HCT116 (cell line): ENCODE measurements around the gene PRDX2. TPM values are rescaled to one million over a fixed set of nuclear protein-coding genes. Genes with fewer than 3 reads are reported as not detected.

Experiments used
- ATAC-seq: fragments of 200-7000 bp; cut with Tn5 transposase; 2 replicates; pipeline ENCODE4 v1.9.1; 2020; ENCODE audit warnings: mild to moderate bottlenecking, moderate library complexity
- BruUV-seq: library from RNA; stranded (reverse); fragments of 400-500 nt; replicated peaks from 2 replicates; lab custom pipeline; 2021; lab: Mats Ljungman, UMichigan
- CTCF ChIA-PET: fragments of 300-600 bp; sonication (Branson Sonifier 250); formaldehyde crosslinking; loops from one replicate; lab custom pipeline; 2021; ENCODE audit warnings: antibody characterized with exemption; lab: Charles Lee
- POLR2A ChIA-PET: fragments of 300-600, 350-600 bp; sonication (Branson Sonifier 250); formaldehyde crosslinking; loops from one replicate; lab custom pipeline; 2021; ENCODE audit warnings: antibody characterized with exemption; lab: Charles Lee
- RAD21 ChIA-PET, 2 experiments: fragments of 300-600 bp; sonication (Branson Sonifier 250); formaldehyde crosslinking; loops; one replicate each; lab custom pipeline; 2023; ENCODE audit warnings: low total read pairs in 2 of 2; ENCODE audit not compliant: uncharacterized antibody in 2 of 2, unreplicated experiment in 2 of 2, low non-redundant PET in 1 of 2; lab: Charles Lee
- DNase-seq: peaks from one replicate; pipeline ENCODE4 v3.0.0-alpha.2; 2010; ENCODE audit warnings: low read depth, low spot score
- H2AFZ ChIP-seq: fragments of 200-600 bp; shearing (Covaris generic), sonication (generic); 2 replicates; pipeline ENCODE4 v1.6.1; 2017; ENCODE audit warnings: low read depth, mixed run types, mixed read lengths, antibody characterized with exemption, low read length; ENCODE audit not compliant: poor library complexity, severe bottlenecking
- H3K27ac ChIP-seq: 2 replicates; pipeline ENCODE4 v1.5.1; 2012; ENCODE audit warnings: low read depth, low read length
- H3K27me3 ChIP-seq: fragments of 200-600 bp; sonication (generic); 2 replicates; pipeline ENCODE4 v1.6.1; 2016; ENCODE audit warnings: mixed run types, low read length, mixed read lengths; ENCODE audit not compliant: insufficient read depth
- H3K36me3 ChIP-seq, 2 experiments: fragments of 200-500 bp in 1 of 2; fragments of 200-600 bp in 1 of 2; sonication (Bioruptor generic) in 1 of 2; sonication (generic) in 1 of 2; 2 replicates each; pipeline versions ENCODE4 v1.5.1 to v1.6.1; 2014 to 2016; ENCODE audit warnings: low read length in 2 of 2, inconsistent platforms in 1 of 2, mixed read lengths in 1 of 2, mixed run types in 1 of 2; ENCODE audit not compliant: insufficient read depth in 2 of 2, control insufficient read depth in 1 of 2
- H3K4me1 ChIP-seq, 2 experiments: fragments of 200-600 bp in 1 of 2; sonication (generic) in 1 of 2; 2 replicates each; pipeline versions ENCODE4 v1.5.1 to v1.6.1; 2012 to 2017; ENCODE audit warnings: low read length in 2 of 2, inconsistent platforms in 1 of 2, mild to moderate bottlenecking in 1 of 2, mixed read lengths in 1 of 2, mixed run types in 1 of 2, moderate library complexity in 1 of 2; ENCODE audit not compliant: insufficient read depth in 2 of 2, control insufficient read depth in 1 of 2
- H3K4me2 ChIP-seq: fragments of 200-600 bp; sonication (generic); 2 replicates; pipeline ENCODE4 v1.6.1; 2017; ENCODE audit warnings: mixed run types, low read length, mixed read lengths
- H3K4me3 ChIP-seq, 2 experiments: fragments of 200-600 bp in 1 of 2; sonication (generic) in 1 of 2; replicated peaks in 1 of 2; 2 replicates each; pipeline ENCODE4 v1.5.1; 2011 to 2016; ENCODE audit warnings: low read length in 2 of 2, control low read depth in 1 of 2, low read depth in 1 of 2, mild to moderate bottlenecking in 1 of 2, mixed read lengths in 1 of 2, mixed run types in 1 of 2
- H3K79me2 ChIP-seq: fragments of 200-600 bp; sonication (generic); 2 replicates; pipeline ENCODE4 v1.6.1; 2017; ENCODE audit warnings: mild to moderate bottlenecking, mixed run types, low read length, moderate library complexity, mixed read lengths; ENCODE audit not compliant: insufficient read depth
- H3K9ac ChIP-seq: fragments of 200-600 bp; sonication (generic); 2 replicates; pipeline ENCODE4 v1.6.1; 2016; ENCODE audit warnings: low read length, mixed read lengths
- H3K9me2 ChIP-seq: fragments of 200-600 bp; sonication (generic), shearing (Covaris generic); 2 replicates; pipeline ENCODE4 v1.6.1; 2017; ENCODE audit warnings: mixed run types, mild to moderate bottlenecking, moderate library complexity; ENCODE audit not compliant: insufficient read depth
- H3K9me3 ChIP-seq, 2 experiments: fragments of 200-500 bp in 1 of 2; fragments of 200-600 bp in 1 of 2; sonication (Bioruptor generic) in 1 of 2; sonication (generic) in 1 of 2; 2 replicates each; pipeline ENCODE4 v1.6.1; 2014 to 2017; ENCODE audit warnings: low read length in 2 of 2, mixed read lengths in 2 of 2, inconsistent platforms in 1 of 2, low read depth in 1 of 2, mild to moderate bottlenecking in 1 of 2, mixed run types in 1 of 2, moderate library complexity in 1 of 2; ENCODE audit not compliant: control insufficient read depth in 1 of 2, insufficient read depth in 1 of 2
- H4K20me1 ChIP-seq: fragments of 200-600 bp; sonication (generic), shearing (Covaris generic); 2 replicates; pipeline ENCODE4 v1.6.1; 2017; ENCODE audit warnings: mixed run types, mild to moderate bottlenecking, moderate library complexity; ENCODE audit not compliant: insufficient read depth
- CBX3 ChIP-seq: IDR thresholded peaks from 2 replicates; pipeline ENCODE4 v1.6.1; 2012; ENCODE audit warnings: low read depth
- EZH2 ChIP-seq: fragments of 200-600 bp; sonication (generic); IDR thresholded peaks from 2 replicates; pipeline ENCODE4 v1.6.1; 2017; ENCODE audit warnings: antibody characterized with exemption, mixed run types
- EZH2phosphoT487 ChIP-seq: fragments of 200-600 bp; IDR thresholded peaks from 2 replicates; pipeline ENCODE4 v1.6.1; 2018; ENCODE audit warnings: antibody characterized with exemption, borderline replicate concordance
- FOSL1 ChIP-seq: IDR thresholded peaks from 2 replicates; pipeline ENCODE4 v1.6.1; 2012; ENCODE audit warnings: low read depth
- YY1 ChIP-seq: IDR thresholded peaks from 2 replicates; pipeline ENCODE4 v1.6.1; 2011; ENCODE audit warnings: low read length, low read depth, moderate library complexity, mild to moderate bottlenecking; ENCODE audit not compliant: insufficient replicate concordance; ENCODE audit errors: extremely low read depth
- ZNF274 ChIP-seq: fragments of 200-500 bp; sonication (Bioruptor generic); IDR thresholded peaks from 2 replicates; pipeline ENCODE4 v1.6.1; 2014; ENCODE audit warnings: mild to moderate bottlenecking, low read depth, low read length, inconsistent platforms
- intact Hi-C: fragments of 100-400 bp; cut with micrococcal nuclease; formaldehyde crosslinking; loops from 2 replicates; pipeline ENCODE4 v1.10.0; 2022
- total RNA-seq: library from RNA; stranded (reverse); gene quantifications from one replicate; pipeline ENCODE4 v1.2.1, GENCODE V29; 2021; ENCODE audit not compliant: unreplicated experiment
- TF ChIP-seq, protein P1 (sequence below), 3 experiments: fragments of 200-600 bp in 1 of 3; sonication (generic) in 1 of 3; IDR thresholded peaks in 2 of 3; conservative IDR thresholded peaks in 1 of 3; 2 replicates each; pipeline ENCODE4 v1.5.1; 2012 to 2017; ENCODE audit warnings: low read depth in 2 of 3, low read length in 2 of 3, antibody characterized with exemption in 1 of 3, borderline replicate concordance in 1 of 3, control low read depth in 1 of 3, mild to moderate bottlenecking in 1 of 3, mixed read lengths in 1 of 3, mixed run types in 1 of 3, moderate library complexity in 1 of 3; ENCODE audit not compliant: insufficient read depth in 1 of 3
- TF ChIP-seq, protein P2 (sequence below): IDR thresholded peaks from 2 replicates; pipeline ENCODE4 v1.6.1; 2012

The PRDX2 gene
- total RNA-seq, 1 experiment from 2014 or later = 387 TPM

- CTCF ChIA-PET = no interaction called here
- DNase-seq = no peak
- intact Hi-C loops = no loop called here
Measured at GRCh38 chr19:12841094-12841493, 39.5 kb upstream of the PRDX2 start.

More at GRCh38 chr19:12841094-12841493, 39.5 kb upstream of the PRDX2 start:
- RAD21 ChIA-PET = no interaction called here
- no peak overlapping the region for H2AFZ ChIP-seq
- no peak for ATAC-seq
- peak overlapping the region; percentile 40 for H3K4me2 ChIP-seq
- H3K27me3 ChIP-seq = no peaks in the 10 kb centered on the region
- H3K4me1 ChIP-seq = peaks cover 29 to 52% of the 10 kb centered on the region in 2 experiments
- no peaks in the 10 kb centered on the region for H3K9me2 ChIP-seq
- BruUV-seq = no TSS peak
- peaks cover 36% of the 10 kb centered on the region; the same call in 1 of the 2 replicates for H3K79me2 ChIP-seq
- TF ChIP-seq, protein P1, sequence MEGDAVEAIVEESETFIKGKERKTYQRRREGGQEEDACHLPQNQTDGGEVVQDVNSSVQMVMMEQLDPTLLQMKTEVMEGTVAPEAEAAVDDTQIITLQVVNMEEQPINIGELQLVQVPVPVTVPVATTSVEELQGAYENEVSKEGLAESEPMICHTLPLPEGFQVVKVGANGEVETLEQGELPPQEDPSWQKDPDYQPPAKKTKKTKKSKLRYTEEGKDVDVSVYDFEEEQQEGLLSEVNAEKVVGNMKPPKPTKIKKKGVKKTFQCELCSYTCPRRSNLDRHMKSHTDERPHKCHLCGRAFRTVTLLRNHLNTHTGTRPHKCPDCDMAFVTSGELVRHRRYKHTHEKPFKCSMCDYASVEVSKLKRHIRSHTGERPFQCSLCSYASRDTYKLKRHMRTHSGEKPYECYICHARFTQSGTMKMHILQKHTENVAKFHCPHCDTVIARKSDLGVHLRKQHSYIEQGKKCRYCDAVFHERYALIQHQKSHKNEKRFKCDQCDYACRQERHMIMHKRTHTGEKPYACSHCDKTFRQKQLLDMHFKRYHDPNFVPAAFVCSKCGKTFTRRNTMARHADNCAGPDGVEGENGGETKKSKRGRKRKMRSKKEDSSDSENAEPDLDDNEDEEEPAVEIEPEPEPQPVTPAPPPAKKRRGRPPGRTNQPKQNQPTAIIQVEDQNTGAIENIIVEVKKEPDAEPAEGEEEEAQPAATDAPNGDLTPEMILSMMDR (IDR thresholded peaks at IDR 0.05 in 2 of 3, conservative IDR thresholded peaks at IDR 0.05 in 1 of 3; ENCODE audit: borderline replicate concordance in 1 of 3, insufficient read depth in 1 of 3, low read depth in 2 of 3, low read length in 2 of 3) = no peak
- TF ChIP-seq ZNF274 = no peak
- TF ChIP-seq EZH2 = no peak
- no peak for TF ChIP-seq YY1
- TF ChIP-seq EZH2phosphoT487 = no peak
- TF ChIP-seq, protein P2, sequence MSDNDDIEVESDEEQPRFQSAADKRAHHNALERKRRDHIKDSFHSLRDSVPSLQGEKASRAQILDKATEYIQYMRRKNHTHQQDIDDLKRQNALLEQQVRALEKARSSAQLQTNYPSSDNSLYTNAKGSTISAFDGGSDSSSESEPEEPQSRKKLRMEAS = no peak
- TF ChIP-seq CBX3 = no peak
- TF ChIP-seq FOSL1 = no peak
- peaks cover 5 to 6% of the 10 kb centered on the region in 2 experiments; a peak in 1 of 4 replicates for H3K36me3 ChIP-seq
- H3K9me3 ChIP-seq = no peaks in the 10 kb centered on the region
- H3K27ac ChIP-seq = no peak overlapping the region
- no peak overlapping the region for H3K4me3 ChIP-seq
- no peak overlapping the region for H3K9ac ChIP-seq
- POLR2A ChIA-PET = no interaction called here
- no peaks in the 10 kb centered on the region for H4K20me1 ChIP-seq
